Hepatocyte (in vitro differentiated cells): Measurements from ENCODE around the gene GALNT18. TPM values are rescaled to one million over a fixed set of nuclear protein-coding genes. Genes with fewer than 3 reads are reported as not detected.

Source experiments
- DNase-seq: peaks from one replicate; pipeline ENCODE4 v3.0.0-alpha.2; 2016; ENCODE audit warnings: low spot score
- H2AFZ ChIP-seq: fragments of 200-600 bp; sonication (generic); 2 replicates; pipeline ENCODE4 v1.6.0; 2016; ENCODE audit warnings: antibody characterized with exemption, mild to moderate bottlenecking
- H3K27ac ChIP-seq: fragments of 200-600 bp; sonication (generic); 2 replicates; pipeline ENCODE4 v1.5.1; 2016; ENCODE audit warnings: mild to moderate bottlenecking
- H3K27me3 ChIP-seq: fragments of 200-600 bp; sonication (generic); 2 replicates; pipeline ENCODE4 v1.6.1; 2016
- H3K36me3 ChIP-seq: fragments of 200-600 bp; sonication (generic); replicated peaks from 2 replicates; pipeline ENCODE4 v1.5.1; 2016; ENCODE audit warnings: low read depth; ENCODE audit not compliant: insufficient read depth
- H3K4me1 ChIP-seq: fragments of 200-600 bp; sonication (generic); 2 replicates; pipeline ENCODE4 v1.5.1; 2016; ENCODE audit warnings: mild to moderate bottlenecking, moderate library complexity; ENCODE audit not compliant: insufficient read depth
- H3K4me2 ChIP-seq: fragments of 200-600 bp; sonication (generic); 2 replicates; pipeline ENCODE4 v1.6.0; 2016
- H3K4me3 ChIP-seq: fragments of 200-600 bp; sonication (generic); 2 replicates; pipeline ENCODE4 v1.5.1; 2016; ENCODE audit warnings: mild to moderate bottlenecking
- H3K79me2 ChIP-seq: fragments of 200-600 bp; sonication (generic); 2 replicates; pipeline ENCODE4 v1.6.0; 2017; ENCODE audit warnings: mild to moderate bottlenecking
- H3K9me2 ChIP-seq: fragments of 200-600 bp; sonication (generic); replicated peaks from 2 replicates; pipeline ENCODE4 v1.6.0; 2017; ENCODE audit warnings: mild to moderate bottlenecking; ENCODE audit not compliant: insufficient read depth
- H3K9me3 ChIP-seq: fragments of 200-600 bp; sonication (generic); 2 replicates; pipeline ENCODE4 v1.5.1; 2016; ENCODE audit warnings: low read depth, mild to moderate bottlenecking
- H4K20me1 ChIP-seq: fragments of 200-600 bp; sonication (generic); 2 replicates; pipeline ENCODE4 v1.6.0; 2016; ENCODE audit warnings: mild to moderate bottlenecking; ENCODE audit not compliant: insufficient read depth, poor library complexity, severe bottlenecking
- EZH2 ChIP-seq: fragments of 200-600 bp; sonication (generic); IDR thresholded peaks from 2 replicates; pipeline ENCODE4 v1.6.1; 2016; ENCODE audit warnings: antibody characterized with exemption, mild to moderate bottlenecking, borderline replicate concordance
- EZH2phosphoT487 ChIP-seq: fragments of 200-600 bp; sonication (generic); IDR thresholded peaks from one replicate; pipeline ENCODE4 v1.6.1; 2018; ENCODE audit warnings: antibody characterized with exemption, mild to moderate bottlenecking, low read depth, moderate library complexity; ENCODE audit not compliant: unreplicated experiment, severe bottlenecking
- WGBS: methylation state at CpG from one replicate; pipeline ENCODE4 v1.1.6; 2016; ENCODE audit warnings: low lambda C conversion rate; ENCODE audit errors: missing lambda C conversion rate; 5-methylcytosine and 5-hydroxymethylcytosine counted together
- polyA plus RNA-seq: library from polyadenylated mRNA; unstranded; fragments of >200 nt; fragmentation: Nextera tagmentation; extraction: Ambion mirVana; gene quantifications from 2 replicates; pipeline ENCODE4 v1.2.1, GENCODE V29; 2016
- total RNA-seq: library from RNA; depleted of rRNA; stranded (reverse); fragments of >200 nt; gene quantifications from 2 replicates; pipeline ENCODE4 v1.2.3, GENCODE V29; 2014
- TF ChIP-seq, protein P1 (sequence below): fragments of 200-600 bp; sonication (generic); IDR thresholded peaks from 2 replicates; pipeline ENCODE4 v1.5.1; 2016; ENCODE audit warnings: antibody characterized with exemption, mild to moderate bottlenecking; ENCODE audit not compliant: poor library complexity

GALNT18 gene
- total and polyA plus RNA-seq, 2 experiments from 2014 or later = 11.6 to 22.4 TPM

GRCh38 chr11:11467312-11467711, 154.5 kb downstream of the GALNT18 start:
- no peaks in the 10 kb centered on the region for H3K36me3 ChIP-seq
- no peak overlapping the region for H3K4me2 ChIP-seq
- WGBS = 96% methylated on average over 4 of the region's 4 CpGs
- peaks cover 14% of the 10 kb centered on the region for H3K4me1 ChIP-seq
- H3K27me3 ChIP-seq = no peaks in the 10 kb centered on the region
- H2AFZ ChIP-seq = no peak overlapping the region
- no peaks in the 10 kb centered on the region for H3K9me2 ChIP-seq
- H3K27ac ChIP-seq = no peak overlapping the region
- H3K4me3 ChIP-seq = no peak overlapping the region
- H3K79me2 ChIP-seq = no peaks in the 10 kb centered on the region
- H4K20me1 ChIP-seq = no peaks in the 10 kb centered on the region
- H3K9me3 ChIP-seq = no peaks in the 10 kb centered on the region
- no peak for DNase-seq
- no peak for TF ChIP-seq EZH2
- TF ChIP-seq, protein P1, sequence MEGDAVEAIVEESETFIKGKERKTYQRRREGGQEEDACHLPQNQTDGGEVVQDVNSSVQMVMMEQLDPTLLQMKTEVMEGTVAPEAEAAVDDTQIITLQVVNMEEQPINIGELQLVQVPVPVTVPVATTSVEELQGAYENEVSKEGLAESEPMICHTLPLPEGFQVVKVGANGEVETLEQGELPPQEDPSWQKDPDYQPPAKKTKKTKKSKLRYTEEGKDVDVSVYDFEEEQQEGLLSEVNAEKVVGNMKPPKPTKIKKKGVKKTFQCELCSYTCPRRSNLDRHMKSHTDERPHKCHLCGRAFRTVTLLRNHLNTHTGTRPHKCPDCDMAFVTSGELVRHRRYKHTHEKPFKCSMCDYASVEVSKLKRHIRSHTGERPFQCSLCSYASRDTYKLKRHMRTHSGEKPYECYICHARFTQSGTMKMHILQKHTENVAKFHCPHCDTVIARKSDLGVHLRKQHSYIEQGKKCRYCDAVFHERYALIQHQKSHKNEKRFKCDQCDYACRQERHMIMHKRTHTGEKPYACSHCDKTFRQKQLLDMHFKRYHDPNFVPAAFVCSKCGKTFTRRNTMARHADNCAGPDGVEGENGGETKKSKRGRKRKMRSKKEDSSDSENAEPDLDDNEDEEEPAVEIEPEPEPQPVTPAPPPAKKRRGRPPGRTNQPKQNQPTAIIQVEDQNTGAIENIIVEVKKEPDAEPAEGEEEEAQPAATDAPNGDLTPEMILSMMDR = no peak
- no peak for TF ChIP-seq EZH2phosphoT487

DNA sequence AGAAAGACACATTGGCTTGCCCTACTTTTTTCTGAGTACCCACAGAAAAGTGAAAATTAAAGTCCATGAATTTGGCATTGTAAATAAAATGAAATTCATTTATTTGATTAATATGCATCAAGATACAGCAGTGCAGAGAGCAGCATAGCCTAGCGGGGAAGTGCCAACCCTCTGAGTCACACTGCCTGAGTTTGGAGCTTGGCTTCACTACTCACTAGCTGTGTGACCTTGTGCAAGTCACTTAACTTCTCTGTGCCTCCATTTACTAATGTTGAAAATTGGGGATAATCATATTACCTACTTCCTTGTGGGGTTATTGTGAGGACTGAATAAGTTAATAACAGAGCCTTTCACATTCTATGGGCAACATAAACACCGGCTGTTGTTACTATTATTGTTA, 157.2 kb downstream of the GALNT18 start:
- WGBS = 96% methylated on average over 2 of the region's 2 CpGs
- Histone ChIP-seq H3K9me3 (no peaks in the 10 kb centered on the region), H2AFZ (no peak overlapping the region), H3K4me2 (no peak overlapping the region), H4K20me1 (no peaks in the 10 kb centered on the region), H3K4me1 (peaks cover 14% of the 10 kb centered on the region), H3K27me3 (no peaks in the 10 kb centered on the region), H3K27ac (no peak overlapping the region), H3K79me2 (no peaks in the 10 kb centered on the region), H3K9me2 (no peaks in the 10 kb centered on the region), H3K4me3 (no peak overlapping the region), H3K36me3 (no peaks in the 10 kb centered on the region)
- no peak for DNase-seq
- TF ChIP-seq EZH2phosphoT487 (no peak), EZH2 (no peak)
- TF ChIP-seq, protein P1 = no peak

DNA sequence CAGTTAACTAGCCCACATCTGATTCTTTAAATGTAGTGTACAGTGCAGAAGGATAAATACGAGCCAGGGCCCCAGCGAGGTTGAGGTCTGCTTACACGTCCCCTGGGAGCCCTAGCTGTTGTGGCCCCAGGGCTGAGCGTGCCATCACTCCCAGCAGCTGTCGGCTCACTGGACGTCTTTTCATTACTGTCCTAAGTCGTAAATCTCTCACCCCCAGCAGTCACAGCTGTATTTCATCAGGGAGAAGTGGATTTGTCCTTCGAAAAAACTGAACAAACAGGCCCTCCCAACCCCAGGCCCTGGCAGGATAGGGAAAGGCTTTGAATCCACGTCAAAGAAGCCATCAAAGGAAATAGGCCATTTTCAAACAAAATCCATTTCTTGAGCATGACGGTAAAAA, 158.4 kb downstream of the GALNT18 start:
- Histone ChIP-seq H3K36me3 (no peaks in the 10 kb centered on the region), H3K9me3 (no peaks in the 10 kb centered on the region), H3K4me1 (peaks cover 14% of the 10 kb centered on the region), H3K4me2 (peak overlapping the region; percentile 19), H2AFZ (no peak overlapping the region), H3K9me2 (no peaks in the 10 kb centered on the region), H4K20me1 (no peaks in the 10 kb centered on the region), H3K27ac (no peak overlapping the region), H3K79me2 (no peaks in the 10 kb centered on the region), H3K4me3 (no peak overlapping the region), H3K27me3 (no peaks in the 10 kb centered on the region)
- 38% methylated on average over 10 of the region's 10 CpGs for WGBS
- DNase-seq = peak; percentile 19
- TF ChIP-seq EZH2 = no peak
- TF ChIP-seq, protein P1 = no peak
- no peak for TF ChIP-seq EZH2phosphoT487

GRCh38 chr11:11461473-11461872, 160.3 kb downstream of the GALNT18 start:
- 71% methylated on average over 10 of the region's 10 CpGs for WGBS
- TF ChIP-seq EZH2 (no peak), EZH2phosphoT487 (no peak)
- TF ChIP-seq, protein P1 = no peak

More at GRCh38 chr11:11461473-11461872, 160.3 kb downstream of the GALNT18 start:
- no peaks in the 10 kb centered on the region for H4K20me1 ChIP-seq
- H3K4me3 ChIP-seq = no peak overlapping the region
- H3K27ac ChIP-seq = no peak overlapping the region
- H3K9me3 ChIP-seq = no peaks in the 10 kb centered on the region
- no peak overlapping the region for H3K4me2 ChIP-seq
- DNase-seq = no peak
- no peaks in the 10 kb centered on the region for H3K9me2 ChIP-seq
- H3K4me1 ChIP-seq = peaks cover 14% of the 10 kb centered on the region
- H3K36me3 ChIP-seq = no peaks in the 10 kb centered on the region
- no peaks in the 10 kb centered on the region for H3K79me2 ChIP-seq
- H2AFZ ChIP-seq = no peak overlapping the region
- no peaks in the 10 kb centered on the region for H3K27me3 ChIP-seq
